ENCODE results near the gene GNAL. TPM values are rescaled to one million over a fixed set of nuclear protein-coding genes. Genes with fewer than 3 reads are reported as not detected.
"Not testable (repeated sequence)": the region's sequence is repeated elsewhere in the genome, so short reads cannot be mapped to it uniquely, and the experiment has no call there.

GNAL gene
- total RNA-seq, 1 donor from 2014 or later = 4.5 TPM

DNA sequence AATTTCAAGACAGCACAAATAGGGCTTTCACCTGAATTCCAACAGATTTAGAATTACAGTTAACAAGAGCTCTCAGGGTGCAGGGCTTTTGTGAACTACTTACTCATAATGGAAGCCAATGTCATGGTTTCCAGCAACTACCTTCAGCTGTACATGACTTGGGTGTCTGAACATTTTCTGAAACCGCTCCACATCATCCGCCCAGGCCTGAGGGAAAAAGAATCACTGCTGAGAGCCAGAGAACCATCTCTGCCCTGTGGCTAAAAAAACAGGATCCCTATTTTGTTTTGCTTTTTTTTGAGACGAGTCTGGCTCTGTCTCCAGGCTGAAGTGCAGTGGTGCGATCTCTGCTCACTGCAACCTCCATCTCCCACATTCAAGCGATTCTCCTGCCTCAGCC is 200.2 kb downstream of the GNAL start:
- no peak for FAIRE-seq
- Mint-ChIP-seq H3K27ac (ENCODE audit: unreplicated experiment) (no peak overlapping the region), H3K4me1 (ENCODE audit: low read depth, unreplicated experiment) (peaks cover 6% of the 10 kb centered on the region), H3K27me3 (ENCODE audit: low read depth, unreplicated experiment) (no peaks in the 10 kb centered on the region), H3K9me3 (ENCODE audit: unreplicated experiment) (no peaks in the 10 kb centered on the region), H3K36me3 (ENCODE audit: low read depth, unreplicated experiment) (peaks cover 20% of the 10 kb centered on the region), H3K4me3 (ENCODE audit: unreplicated experiment) (no peak overlapping the region)
- no peak overlapping the region for H3K4me3 ChIP-seq (ENCODE audit: insufficient read depth, low read depth, low read length)
- H3K36me3 ChIP-seq (ENCODE audit: insufficient read depth, low read length) = no peaks in the 10 kb centered on the region
- H3K4me1 ChIP-seq (ENCODE audit: insufficient read depth, low read length) = peaks cover 3% of the 10 kb centered on the region
- no peak for DNase-seq (ENCODE audit: low read depth)
- H2AFZ ChIP-seq (ENCODE audit: low read depth, low read length) = no peak overlapping the region
- H3K79me2 ChIP-seq (ENCODE audit: insufficient read depth, low read length) = no peaks in the 10 kb centered on the region
- TF ChIP-seq, protein P1, sequence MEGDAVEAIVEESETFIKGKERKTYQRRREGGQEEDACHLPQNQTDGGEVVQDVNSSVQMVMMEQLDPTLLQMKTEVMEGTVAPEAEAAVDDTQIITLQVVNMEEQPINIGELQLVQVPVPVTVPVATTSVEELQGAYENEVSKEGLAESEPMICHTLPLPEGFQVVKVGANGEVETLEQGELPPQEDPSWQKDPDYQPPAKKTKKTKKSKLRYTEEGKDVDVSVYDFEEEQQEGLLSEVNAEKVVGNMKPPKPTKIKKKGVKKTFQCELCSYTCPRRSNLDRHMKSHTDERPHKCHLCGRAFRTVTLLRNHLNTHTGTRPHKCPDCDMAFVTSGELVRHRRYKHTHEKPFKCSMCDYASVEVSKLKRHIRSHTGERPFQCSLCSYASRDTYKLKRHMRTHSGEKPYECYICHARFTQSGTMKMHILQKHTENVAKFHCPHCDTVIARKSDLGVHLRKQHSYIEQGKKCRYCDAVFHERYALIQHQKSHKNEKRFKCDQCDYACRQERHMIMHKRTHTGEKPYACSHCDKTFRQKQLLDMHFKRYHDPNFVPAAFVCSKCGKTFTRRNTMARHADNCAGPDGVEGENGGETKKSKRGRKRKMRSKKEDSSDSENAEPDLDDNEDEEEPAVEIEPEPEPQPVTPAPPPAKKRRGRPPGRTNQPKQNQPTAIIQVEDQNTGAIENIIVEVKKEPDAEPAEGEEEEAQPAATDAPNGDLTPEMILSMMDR (IDR thresholded peaks at IDR 0.05; ENCODE audit: insufficient read depth, low read depth, low read length) = no peak
- TF ChIP-seq EZH2 (IDR thresholded peaks at IDR 0.05; ENCODE audit: insufficient read depth, low read length) = no peak
- H4K20me1 ChIP-seq (ENCODE audit: insufficient read depth, low read length) = no peaks in the 10 kb centered on the region
- H3K27ac ChIP-seq (ENCODE audit: low read depth, low read length) = no peak overlapping the region
- no peaks in the 10 kb centered on the region for H3K9me3 ChIP-seq (ENCODE audit: insufficient read depth, low read depth, low read length)
- no peak overlapping the region for H3K9ac ChIP-seq (ENCODE audit: low read length)
- no peaks in the 10 kb centered on the region for H3K27me3 ChIP-seq (ENCODE audit: insufficient read depth, low read length)
- H3K4me2 ChIP-seq (ENCODE audit: low read length) = no peak overlapping the region

DNA sequence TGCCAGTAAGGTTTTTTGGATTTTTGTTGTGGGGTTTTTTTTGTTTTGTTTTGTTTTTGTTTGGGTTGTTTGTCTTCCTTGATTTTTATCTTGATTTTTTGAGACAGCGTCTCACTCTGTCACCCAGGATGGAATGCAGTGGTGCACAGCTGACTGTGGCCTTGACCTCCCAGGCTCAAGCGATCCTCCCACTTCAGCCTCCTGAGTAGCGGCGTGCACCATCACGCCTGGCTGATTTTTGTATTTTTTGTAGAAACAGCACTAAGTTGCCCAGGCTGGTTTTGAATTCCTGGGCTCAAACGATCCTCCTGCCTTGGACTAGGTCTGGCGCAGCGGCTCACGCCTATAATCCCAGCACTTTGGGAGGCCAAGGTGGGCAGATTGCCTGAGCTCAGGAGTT is 202.7 kb downstream of the GNAL start:
- no peak overlapping the region for H2AFZ ChIP-seq (ENCODE audit: low read depth, low read length)
- Mint-ChIP-seq H3K27ac (ENCODE audit: unreplicated experiment) (no peak overlapping the region), H3K9me3 (ENCODE audit: unreplicated experiment) (no peaks in the 10 kb centered on the region), H3K27me3 (ENCODE audit: low read depth, unreplicated experiment) (no peaks in the 10 kb centered on the region), H3K4me1 (ENCODE audit: low read depth, unreplicated experiment) (peaks cover 6% of the 10 kb centered on the region), H3K36me3 (ENCODE audit: low read depth, unreplicated experiment) (peaks cover 24% of the 10 kb centered on the region), H3K4me3 (ENCODE audit: unreplicated experiment) (no peak overlapping the region)
- H3K4me2 ChIP-seq (ENCODE audit: low read length) = no peak overlapping the region
- no peak for TF ChIP-seq EZH2 (IDR thresholded peaks at IDR 0.05; ENCODE audit: insufficient read depth, low read length)
- TF ChIP-seq, protein P1 (IDR thresholded peaks at IDR 0.05; ENCODE audit: insufficient read depth, low read depth, low read length) = no peak
- no peak overlapping the region for H3K27ac ChIP-seq (ENCODE audit: low read depth, low read length)
- no peak for DNase-seq (ENCODE audit: low read depth)
- H3K9me3 ChIP-seq (ENCODE audit: insufficient read depth, low read depth, low read length) = no peaks in the 10 kb centered on the region
- H3K4me3 ChIP-seq (ENCODE audit: insufficient read depth, low read depth, low read length) = no peak overlapping the region
- no peaks in the 10 kb centered on the region for H3K27me3 ChIP-seq (ENCODE audit: insufficient read depth, low read length)
- peaks cover 3% of the 10 kb centered on the region for H3K4me1 ChIP-seq (ENCODE audit: insufficient read depth, low read length)
- H4K20me1 ChIP-seq (ENCODE audit: insufficient read depth, low read length) = no peaks in the 10 kb centered on the region
- H3K36me3 ChIP-seq (ENCODE audit: insufficient read depth, low read length) = peaks cover 3% of the 10 kb centered on the region
- H3K9ac ChIP-seq (ENCODE audit: low read length) = no peak overlapping the region
- H3K79me2 ChIP-seq (ENCODE audit: insufficient read depth, low read length) = no peaks in the 10 kb centered on the region
- no peak for FAIRE-seq

DNA sequence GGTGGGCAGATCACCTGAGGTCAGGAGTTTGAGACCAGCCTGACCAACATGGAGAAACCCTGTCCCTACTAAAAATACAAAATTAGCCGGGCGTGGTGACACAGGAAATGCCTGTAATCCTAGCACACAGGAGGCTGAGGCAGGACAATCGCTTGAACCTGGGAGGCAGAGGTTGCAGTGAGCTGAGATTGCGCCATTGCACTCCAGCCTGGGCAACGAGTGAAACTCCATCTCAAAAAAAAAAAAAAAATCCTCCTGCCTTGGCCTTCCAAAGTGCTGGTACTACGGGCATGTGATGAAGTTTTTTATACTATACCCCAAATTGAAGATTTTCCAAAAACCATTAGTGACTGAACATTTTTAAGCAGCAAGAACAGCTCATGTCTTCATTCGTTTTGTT is 203.4 kb downstream of the GNAL start:
- not testable (repeated sequence) for H3K4me3 ChIP-seq (ENCODE audit: insufficient read depth, low read depth, low read length); H3K4me2 ChIP-seq (ENCODE audit: low read length); H2AFZ ChIP-seq (ENCODE audit: low read depth, low read length); H3K4me1 Mint-ChIP-seq (ENCODE audit: low read depth, unreplicated experiment); H3K36me3 ChIP-seq (ENCODE audit: insufficient read depth, low read length); H3K27me3 ChIP-seq (ENCODE audit: insufficient read depth, low read length); H3K79me2 ChIP-seq (ENCODE audit: insufficient read depth, low read length); H3K4me3 Mint-ChIP-seq (ENCODE audit: unreplicated experiment); H3K27me3 Mint-ChIP-seq (ENCODE audit: low read depth, unreplicated experiment); H3K9me3 ChIP-seq (ENCODE audit: insufficient read depth, low read depth, low read length); H3K9me3 Mint-ChIP-seq (ENCODE audit: unreplicated experiment); FAIRE-seq; H3K27ac ChIP-seq (ENCODE audit: low read depth, low read length); H3K4me1 ChIP-seq (ENCODE audit: insufficient read depth, low read length); H4K20me1 ChIP-seq (ENCODE audit: insufficient read depth, low read length); H3K9ac ChIP-seq (ENCODE audit: low read length); DNase-seq (ENCODE audit: low read depth); H3K27ac Mint-ChIP-seq (ENCODE audit: unreplicated experiment)
- peaks cover 25% of the 10 kb centered on the region for H3K36me3 Mint-ChIP-seq (ENCODE audit: low read depth, unreplicated experiment)
